Brain pericyte (primary cell): ENCODE measurements around the gene LIPA.
A peak's percentile ranks its signal among the peaks of the same experiment; 100 is the strongest.
"Not testable (repeated sequence)": the region's sequence is repeated elsewhere in the genome, so short reads cannot be mapped to it uniquely, and the experiment has no call there.

Experiments used
- DNase-seq: peaks from one replicate; pipeline ENCODE4 v3.0.0-alpha.2; 2012; ENCODE audit warnings: low read depth, low spot score

LIPA gene

DNA sequence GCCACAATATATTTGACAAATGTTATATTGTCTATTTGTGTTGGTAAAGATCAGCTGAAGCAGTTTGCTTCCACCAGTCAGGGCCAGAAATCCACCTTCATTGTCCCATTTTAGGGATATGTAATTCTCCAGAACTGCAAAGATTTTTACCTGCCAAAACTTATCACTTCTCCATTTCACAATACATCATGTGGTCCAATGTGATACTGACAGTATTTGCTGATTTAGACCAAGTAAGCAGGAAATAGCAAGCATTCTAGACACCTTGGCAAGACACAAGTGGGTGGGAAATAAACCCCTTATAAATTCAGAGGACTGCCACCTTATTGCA lies 18.5 kb upstream of the LIPA start:
- DNase-seq = no peak

DNA sequence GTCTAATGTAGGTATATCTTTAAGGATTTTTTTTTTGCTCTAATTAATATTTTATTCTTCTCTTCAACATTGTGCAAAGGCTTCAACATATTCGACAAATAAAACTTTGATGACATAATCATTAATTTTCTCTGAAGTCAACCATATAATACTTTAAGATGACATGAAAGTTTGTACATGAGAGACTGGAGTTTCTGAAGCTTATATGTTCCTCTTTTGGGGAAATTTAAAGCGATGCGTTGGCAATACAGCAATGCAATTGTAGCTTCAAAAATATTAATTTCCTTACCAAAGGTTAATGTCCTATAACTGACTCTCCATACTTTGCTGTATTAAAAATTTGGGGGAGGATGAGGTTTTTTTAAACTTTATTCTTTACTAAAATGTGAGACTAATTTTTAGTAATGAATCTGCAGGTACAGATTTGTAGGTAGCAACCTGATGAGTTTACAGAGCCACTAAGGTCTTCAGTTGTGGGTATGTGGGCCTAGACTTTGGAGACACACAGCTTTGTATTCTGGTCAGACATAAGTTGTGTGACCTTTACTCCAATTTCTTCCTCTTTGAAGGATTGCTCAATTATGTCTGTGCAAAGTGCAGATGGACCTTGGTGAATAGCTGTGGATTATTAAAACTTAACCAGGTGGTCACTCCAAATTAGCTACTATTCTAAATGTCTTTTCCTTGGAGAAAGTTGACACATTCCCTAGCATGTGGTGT lies 18.0 kb upstream of the LIPA start:
- no peak for DNase-seq

DNA sequence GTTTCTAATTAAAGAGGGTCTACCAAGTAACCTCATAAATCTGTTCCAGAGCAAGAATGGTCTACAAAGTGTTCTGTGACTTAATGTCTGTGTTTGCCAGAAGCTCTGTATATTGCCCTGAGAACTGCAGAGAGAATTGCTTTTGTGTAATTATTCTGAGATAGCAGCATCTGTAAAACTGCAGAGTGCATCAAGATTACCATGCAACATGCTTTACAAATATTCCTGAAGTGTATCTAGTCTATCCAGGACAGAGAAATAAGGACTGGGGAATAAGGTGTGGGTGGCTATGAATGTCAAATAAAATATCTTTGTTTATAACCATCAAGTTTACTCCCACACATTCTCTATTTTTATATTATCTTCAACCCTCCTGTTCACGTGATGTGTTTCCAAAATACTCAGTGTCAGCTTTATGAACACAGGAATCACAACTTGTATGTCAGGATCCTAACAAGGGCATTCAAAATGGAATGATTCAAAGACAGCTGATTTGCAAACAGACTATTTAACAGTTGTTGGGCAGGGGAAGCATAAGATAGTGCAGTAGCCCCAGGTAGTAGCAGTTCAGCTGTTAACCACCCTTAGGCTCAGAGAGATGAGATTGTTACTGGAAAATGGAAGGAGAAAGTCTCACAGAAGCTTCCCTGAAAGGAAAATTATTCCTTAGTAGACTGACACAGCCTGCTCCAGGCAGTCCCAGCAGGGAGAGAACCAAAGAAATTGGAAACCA lies 15.3 kb upstream of the LIPA start:
- no peak for DNase-seq

GRCh38 chr10:89263531-89263930 lies 12.0 kb upstream of the LIPA start:
- DNase-seq = no peak

- DNase-seq = no peak
Measured at GRCh38 chr10:89263091-89263490, 11.5 kb upstream of the LIPA start.

DNA sequence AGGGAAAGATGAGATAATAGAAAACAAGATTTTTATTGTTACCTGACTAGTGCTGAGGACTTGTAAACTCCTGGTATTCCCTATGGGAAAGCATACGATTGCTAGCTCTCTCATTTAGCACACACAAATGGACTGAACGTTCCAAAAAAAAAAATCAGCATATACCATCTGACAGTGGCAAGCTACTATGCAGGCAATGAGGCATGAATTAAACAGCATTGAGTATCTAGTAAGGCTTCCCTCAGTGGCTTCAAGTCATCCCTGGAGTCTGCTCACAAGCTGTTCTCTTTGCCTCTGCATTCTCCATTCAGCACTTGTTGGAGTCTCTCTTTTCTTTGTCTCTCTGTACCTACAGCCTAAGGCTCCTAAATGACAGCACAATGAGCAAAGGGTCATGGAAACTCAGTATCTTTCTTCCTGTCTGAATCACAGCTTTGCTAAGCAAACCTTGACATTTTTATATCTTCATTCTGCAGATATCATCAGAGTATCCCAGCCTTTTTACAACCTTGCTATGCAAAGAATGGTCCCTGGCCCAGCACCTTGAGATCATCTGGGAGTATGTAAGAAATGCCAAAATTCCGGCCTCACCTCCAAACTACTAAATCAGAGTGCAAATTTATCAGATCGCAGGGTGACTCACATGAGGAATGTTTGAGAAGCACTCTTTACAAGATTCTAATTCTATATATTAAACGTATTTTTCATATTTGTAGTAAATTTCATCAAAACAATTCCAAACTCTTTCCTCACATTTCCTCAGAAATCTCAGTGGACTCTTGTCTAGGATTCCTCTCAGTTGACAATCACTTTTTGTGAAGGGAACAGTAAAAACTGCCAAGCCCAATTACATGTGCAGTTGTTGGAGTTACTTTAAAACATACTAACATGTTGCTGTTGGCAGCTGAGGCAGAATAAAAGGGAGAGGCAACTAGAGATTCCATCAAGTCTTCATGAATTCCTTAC lies 10.8 kb upstream of the LIPA start:
- no peak for DNase-seq

DNA sequence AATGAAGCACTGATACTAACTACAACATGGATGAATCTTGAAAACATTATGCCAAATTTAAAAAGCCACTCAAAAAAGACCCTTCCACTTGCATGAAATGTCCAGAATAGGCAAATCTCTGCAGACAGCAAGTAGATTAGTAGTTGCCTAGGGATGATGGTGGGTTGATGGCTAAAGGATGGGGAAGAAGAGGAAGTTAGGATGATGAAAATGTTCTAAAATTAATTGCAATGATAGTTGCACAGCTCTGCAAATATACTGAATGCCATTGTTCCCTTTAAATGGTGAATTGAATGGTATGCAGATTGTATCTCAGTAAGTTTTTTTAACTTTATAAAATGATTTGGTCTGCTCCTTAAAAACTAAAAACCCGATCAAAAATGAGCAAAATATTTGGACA lies 7.3 kb upstream of the LIPA start:
- no peak for DNase-seq

GRCh38 chr10:89257581-89257980 lies 6.0 kb upstream of the LIPA start:
- no peak for DNase-seq

GRCh38 chr10:89256962-89257361 lies 5.4 kb upstream of the LIPA start:
- no peak for DNase-seq

- no peak for DNase-seq
Measured at GRCh38 chr10:89256340-89256739, 4.8 kb upstream of the LIPA start.

GRCh38 chr10:89255793-89256192 lies 4.2 kb upstream of the LIPA start:
- no peak for DNase-seq

GRCh38 chr10:89255091-89255579 lies 3.6 kb upstream of the LIPA start:
- DNase-seq = not testable (repeated sequence)

DNA sequence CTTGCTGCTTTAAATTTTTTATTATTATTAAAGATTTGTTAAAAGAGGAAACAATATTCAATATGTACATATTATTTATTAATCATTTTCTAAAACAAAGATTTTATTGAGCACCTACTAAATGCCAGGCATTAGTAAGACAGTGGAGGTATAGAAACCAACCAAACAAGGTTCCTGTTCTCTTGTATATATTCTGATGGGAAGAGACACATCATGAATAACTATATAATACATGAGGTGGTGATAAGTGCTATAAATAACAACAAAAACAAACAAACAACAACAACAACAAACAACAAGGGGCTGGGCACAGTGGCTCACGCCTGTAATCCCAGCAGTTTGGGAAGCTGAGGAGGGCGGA lies 630 bp upstream of the LIPA start:
- no peak for DNase-seq

DNA sequence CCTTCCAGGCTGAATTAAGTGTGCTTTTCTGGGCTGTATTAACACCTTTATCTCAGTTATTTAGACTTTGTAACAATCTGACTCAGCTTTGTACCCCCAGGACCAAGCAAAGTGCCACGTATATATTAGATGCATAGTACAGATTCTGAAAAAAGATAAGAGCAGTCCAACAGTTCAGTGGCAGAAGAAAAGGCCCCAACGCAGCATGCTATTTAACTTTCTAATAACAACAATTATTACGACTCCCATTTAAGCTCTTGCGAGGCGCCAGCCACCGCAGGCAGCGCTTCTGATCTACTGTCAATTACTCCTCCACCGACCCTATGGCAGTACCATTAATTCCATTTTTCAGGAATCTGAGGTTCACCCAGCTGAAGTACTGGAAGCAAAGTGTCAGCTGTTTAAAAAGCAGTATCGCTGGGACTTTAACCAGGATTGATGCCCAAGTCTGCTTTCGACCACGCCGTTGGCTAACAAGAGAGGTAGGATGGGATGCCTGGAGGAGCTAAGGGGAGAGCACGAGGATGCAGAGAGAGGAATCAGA lies 638 bp downstream of the LIPA start:
- no peak for DNase-seq

DNA sequence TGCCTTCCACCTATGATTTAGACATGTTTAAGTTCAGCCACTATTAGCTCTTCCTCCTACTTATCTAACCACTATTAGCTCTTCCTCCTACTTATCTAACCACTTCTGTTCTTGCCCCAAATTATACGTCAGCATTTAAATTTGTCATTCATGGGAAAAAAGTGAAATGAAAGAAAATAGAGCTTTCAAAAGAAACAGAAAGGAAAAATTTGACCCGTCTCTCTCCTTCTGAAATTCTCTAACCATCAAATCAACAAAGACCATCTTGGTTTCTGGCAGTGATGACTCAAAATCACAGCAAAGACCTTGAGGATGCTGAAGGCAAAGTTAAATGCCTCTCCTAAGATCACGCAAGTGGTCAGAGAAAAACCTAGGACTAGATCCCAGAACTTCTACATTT lies 2.6 kb downstream of the LIPA start:
- DNase-seq = no peak

DNA sequence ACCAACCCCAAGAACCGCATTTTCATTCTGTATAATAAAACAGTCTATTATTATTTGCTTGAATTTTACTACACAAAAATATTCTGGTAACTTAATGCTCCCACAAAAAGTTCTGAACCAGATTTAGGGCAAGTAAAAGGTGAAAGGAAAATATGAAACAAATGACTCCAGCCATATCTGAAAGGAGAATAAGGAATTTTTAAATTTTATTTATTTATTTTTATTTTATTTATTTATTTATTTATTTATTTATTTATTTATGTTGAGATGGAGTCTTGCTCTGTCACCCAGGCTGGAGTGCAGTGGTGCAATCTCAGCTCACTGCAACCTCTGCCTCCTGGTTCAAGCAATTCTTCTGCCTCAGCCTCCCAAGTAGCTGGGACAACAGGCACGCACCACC lies 4.0 kb downstream of the LIPA start:
- not testable (repeated sequence) for DNase-seq

- DNase-seq = no peak
Measured at GRCh38 chr10:89245802-89246201, 5.8 kb downstream of the LIPA start.

DNA sequence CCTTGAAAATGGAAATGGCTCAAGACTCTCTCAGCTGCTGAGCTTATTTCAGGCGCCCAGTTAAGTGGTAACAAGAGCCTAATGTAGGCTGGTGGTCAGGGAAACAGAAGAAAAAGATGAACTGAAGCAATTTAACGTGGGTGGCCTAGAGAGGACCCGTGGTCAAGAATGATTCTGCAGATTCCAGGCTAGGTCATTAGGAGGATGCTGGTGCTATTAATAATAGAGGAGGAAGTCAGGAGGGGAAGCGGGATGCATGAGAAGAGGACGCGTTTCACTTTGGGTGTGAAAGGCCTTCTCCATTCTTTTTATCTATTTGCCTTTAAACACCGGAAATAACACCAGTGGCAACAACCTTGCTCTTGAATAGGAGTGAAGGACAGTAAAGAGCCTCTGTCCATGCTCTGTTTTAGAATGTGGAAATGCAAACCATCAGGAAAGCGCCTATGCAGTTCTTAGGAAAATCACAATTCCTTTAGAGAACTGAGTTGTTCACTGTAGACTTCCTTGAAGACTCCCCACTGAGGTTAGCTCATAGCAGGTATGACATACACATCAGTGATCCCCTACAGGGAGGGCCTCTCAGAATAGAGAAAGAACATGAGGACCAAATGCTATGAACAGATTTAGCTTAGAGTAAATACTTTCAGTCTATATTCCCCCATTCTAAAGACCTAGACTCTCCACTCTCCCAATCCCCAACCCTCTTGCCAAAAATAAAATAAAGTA lies 8.6 kb downstream of the LIPA start:
- no peak for DNase-seq

- DNase-seq = peak; percentile 54
Measured at GRCh38 chr10:89242345-89242684, 9.3 kb downstream of the LIPA start.

DNA sequence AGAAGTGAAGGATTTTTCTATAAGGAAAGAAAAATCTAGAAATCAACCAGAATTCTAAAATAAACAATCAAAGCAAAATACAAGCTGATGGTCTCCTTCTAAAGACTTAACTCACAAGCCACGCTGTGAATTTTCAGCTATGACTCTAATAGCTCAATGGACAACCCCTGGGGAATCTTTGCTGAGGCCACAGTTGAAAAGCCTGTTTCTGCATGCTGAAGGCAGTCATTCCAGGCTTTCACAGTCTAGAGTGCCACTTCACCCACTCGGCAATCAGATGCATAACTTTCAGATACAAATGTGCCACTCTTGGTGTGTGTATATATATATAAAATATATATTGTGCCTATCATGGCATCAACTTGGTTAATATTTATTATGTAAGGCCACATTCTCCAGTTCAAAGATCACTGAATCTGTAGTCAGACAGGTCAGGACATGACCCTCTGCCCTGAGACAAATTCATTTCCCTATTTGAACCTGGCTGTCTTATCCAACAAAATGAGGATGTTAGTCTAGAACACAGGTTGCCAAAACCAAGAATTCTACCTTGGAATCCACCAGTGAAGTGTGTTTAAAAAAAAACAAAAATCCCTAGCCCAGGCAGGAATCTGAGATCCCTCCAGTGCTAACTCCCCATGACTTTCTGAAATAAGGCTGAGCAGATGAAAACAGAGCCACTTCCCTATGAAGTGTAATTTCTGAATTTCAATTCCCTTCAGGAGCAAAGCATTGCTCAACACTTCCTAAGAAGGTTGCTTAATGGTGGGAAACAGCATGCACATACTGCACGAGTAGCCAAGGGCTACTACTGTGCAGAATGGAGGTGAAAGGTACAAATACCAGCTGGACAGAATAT lies 9.9 kb downstream of the LIPA start:
- no peak for DNase-seq
